ENCODE data around the gene COG5.

Gene COG5

DNA sequence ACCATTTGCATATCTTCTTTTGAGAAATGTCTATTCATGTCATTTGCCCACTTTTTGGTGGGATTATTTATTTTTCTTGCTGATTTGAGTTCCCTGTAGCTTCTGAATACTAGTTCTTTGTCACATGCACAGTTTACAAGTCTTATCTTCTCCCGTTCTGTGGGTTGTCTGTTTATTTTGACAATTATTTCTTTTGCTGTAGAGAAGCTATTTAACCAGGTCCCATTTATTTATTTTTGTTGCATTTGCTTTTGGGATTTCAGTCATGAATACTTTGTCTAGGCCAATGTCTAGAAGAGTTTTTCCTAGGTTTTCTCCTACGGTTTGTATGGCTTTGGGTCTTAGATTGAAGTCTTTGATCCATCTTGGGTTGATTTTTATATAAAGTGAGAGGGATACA, 60.9 kb downstream of the COG5 start:
- H3K9me3 ChIP-seq: no peaks in the 10 kb centered on the region
- TF ChIP-seq CTCF (IDR thresholded peaks at IDR 0.05; ENCODE audit: low read depth, low read length): no peak
- H3K4me3 ChIP-seq (ENCODE audit: low read depth, low read length): no peak overlapping the region
- H3K4me1 ChIP-seq: peaks cover 4% of the 10 kb centered on the region
- H3K36me3 ChIP-seq: no peaks in the 10 kb centered on the region
- DNase-seq: no peak
- no peaks in the 10 kb centered on the region for H3K27me3 ChIP-seq

DNA sequence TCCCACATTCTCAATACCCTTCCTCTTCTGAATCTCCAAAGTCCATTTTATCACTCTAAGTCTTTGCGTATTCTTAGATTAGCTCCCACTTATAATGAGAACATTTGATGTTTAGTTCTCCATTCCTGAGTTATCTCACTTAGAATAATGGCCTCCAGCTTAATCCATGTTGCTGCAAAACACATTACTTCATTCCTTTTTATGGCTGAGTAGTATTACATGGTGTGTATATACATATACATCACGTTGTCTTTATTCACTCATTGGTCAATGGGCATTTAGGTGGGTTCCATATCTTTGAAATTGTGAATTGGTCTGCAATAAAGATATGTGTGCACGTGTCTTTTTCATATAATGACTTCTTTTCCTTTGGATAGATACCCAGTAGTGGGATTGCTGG, 61.6 kb downstream of the COG5 start:
- DNase-seq: no peak
- no peak for TF ChIP-seq CTCF (IDR thresholded peaks at IDR 0.05; ENCODE audit: low read depth, low read length)
- H3K4me1 ChIP-seq: peaks cover 4% of the 10 kb centered on the region
- no peaks in the 10 kb centered on the region for H3K36me3 ChIP-seq
- no peaks in the 10 kb centered on the region for H3K27me3 ChIP-seq
- H3K4me3 ChIP-seq (ENCODE audit: low read depth, low read length): no peak overlapping the region
- H3K9me3 ChIP-seq: no peaks in the 10 kb centered on the region

DNA sequence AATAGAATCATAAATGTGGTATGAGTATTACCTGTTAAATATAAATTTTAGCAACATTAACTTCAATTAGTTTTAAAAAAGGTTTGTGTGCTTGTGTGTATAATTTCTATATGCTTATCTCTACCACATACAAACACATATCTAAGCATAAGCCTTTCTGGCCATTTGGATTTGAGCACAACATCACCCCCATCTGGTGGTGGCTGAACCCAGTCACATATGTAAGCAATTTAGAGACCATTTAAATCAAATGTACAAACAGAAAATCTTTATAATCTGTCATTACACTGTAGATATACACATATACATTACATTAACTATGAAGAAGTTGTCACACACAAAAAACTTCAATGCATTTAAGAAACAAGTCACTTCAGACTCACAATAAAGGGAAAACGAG, 62.1 kb downstream of the COG5 start:
- Histone ChIP-seq H3K4me3 (ENCODE audit: low read depth, low read length) (no peak overlapping the region), H3K9me3 (no peaks in the 10 kb centered on the region), H3K4me1 (peaks cover 4% of the 10 kb centered on the region), H3K27me3 (no peaks in the 10 kb centered on the region), H3K36me3 (no peaks in the 10 kb centered on the region)
- DNase-seq: peak; percentile 62
- peak; percentile 82 for TF ChIP-seq CTCF (IDR thresholded peaks at IDR 0.05; ENCODE audit: low read depth, low read length)

GRCh38 chr7:107499731-107500130, 64.0 kb downstream of the COG5 start:
- no peak for TF ChIP-seq CTCF (IDR thresholded peaks at IDR 0.05; ENCODE audit: low read depth, low read length)
- Histone ChIP-seq H3K4me1 (no peaks in the 10 kb centered on the region), H3K9me3 (no peaks in the 10 kb centered on the region), H3K4me3 (ENCODE audit: low read depth, low read length) (no peak overlapping the region), H3K36me3 (no peaks in the 10 kb centered on the region), H3K27me3 (no peaks in the 10 kb centered on the region)
- no peak for DNase-seq

DNA sequence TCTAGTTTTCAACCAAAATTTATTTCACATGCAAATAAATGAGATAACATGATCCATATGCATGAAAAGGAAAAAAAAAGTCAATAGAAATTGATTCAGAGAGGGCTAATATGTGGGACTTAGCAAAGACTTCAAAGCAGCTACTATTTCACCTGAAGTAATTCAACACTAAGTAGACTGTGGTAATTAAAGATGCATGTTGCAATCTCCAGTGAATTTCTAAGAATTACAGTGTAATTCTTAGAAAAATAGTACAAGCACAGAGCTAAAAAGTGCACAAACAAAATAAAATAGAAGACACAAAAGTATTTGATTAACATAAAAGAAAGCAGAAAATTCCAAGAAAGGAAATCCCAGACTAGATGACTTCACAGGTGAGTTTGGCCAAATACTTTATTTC, 68.2 kb downstream of the COG5 start:
- no peaks in the 10 kb centered on the region for H3K36me3 ChIP-seq
- no peak for DNase-seq
- no peak overlapping the region for H3K4me3 ChIP-seq (ENCODE audit: low read depth, low read length)
- H3K27me3 ChIP-seq: no peaks in the 10 kb centered on the region
- no peaks in the 10 kb centered on the region for H3K4me1 ChIP-seq
- no peak for TF ChIP-seq CTCF (IDR thresholded peaks at IDR 0.05; ENCODE audit: low read depth, low read length)
- H3K9me3 ChIP-seq: no peaks in the 10 kb centered on the region

DNA sequence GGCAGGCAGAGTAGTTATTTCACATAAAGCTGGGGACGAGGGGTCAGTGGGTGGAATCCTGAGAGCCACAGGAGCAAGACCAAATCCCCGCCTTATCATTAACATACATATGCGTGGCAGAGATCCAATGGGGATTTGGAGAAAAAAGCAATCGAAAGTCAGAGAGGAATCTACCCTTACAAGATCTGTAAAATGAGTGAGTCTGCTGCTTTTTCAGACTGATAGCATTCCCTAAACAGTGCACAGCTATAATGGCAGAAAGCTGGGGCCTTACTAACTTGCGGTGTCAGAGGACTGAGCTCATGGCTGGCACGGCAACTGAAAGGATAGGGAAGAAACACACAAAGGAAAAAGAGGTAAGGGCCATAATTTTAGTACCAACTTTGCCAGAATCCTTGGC, 68.8 kb downstream of the COG5 start:
- TF ChIP-seq CTCF (IDR thresholded peaks at IDR 0.05; ENCODE audit: low read depth, low read length): no peak
- Histone ChIP-seq H3K9me3 (no peaks in the 10 kb centered on the region), H3K36me3 (no peaks in the 10 kb centered on the region), H3K4me1 (no peaks in the 10 kb centered on the region), H3K27me3 (no peaks in the 10 kb centered on the region), H3K4me3 (ENCODE audit: low read depth, low read length) (no peak overlapping the region)
- DNase-seq: no peak
